ENCODE results near the gene NOD2. TPM values are rescaled to one million over a fixed set of nuclear protein-coding genes. Genes with fewer than 3 reads are reported as not detected.

NOD2 gene
- total RNA-seq, 1 experiment from 2014 or later: 0.17 TPM

GRCh38 chr16:50762241-50762640, 68.8 kb downstream of the NOD2 start:
- H3K4ac ChIP-seq (ENCODE audit: low read depth, low read length): no peak overlapping the region
- no peak overlapping the region for H2BK20ac ChIP-seq (ENCODE audit: low read depth, low read length, poor library complexity, severe bottlenecking)
- no peaks in the 10 kb centered on the region for H3K4me1 ChIP-seq (ENCODE audit: insufficient read depth, low read length)
- Mint-ChIP-seq H3K27me3 (ENCODE audit: low read depth) (no peaks in the 10 kb centered on the region), H3K4me1 (peaks cover 0 to 3% of the 10 kb centered on the region in 2 experiments), H3K36me3 (ENCODE audit: insufficient read depth in 1 of 3, low read depth in 3 of 3) (peaks cover 14 to 17% (median 16%) of the 10 kb centered on the region in 3 experiments), H3K9me3 (peaks cover 0 to 12% of the 10 kb centered on the region in 2 experiments; a peak in 3 of 5 replicates), H3K27ac (no peak overlapping the region), H3K4me3 (no peak overlapping the region)
- TF ChIP-seq CTCF (conservative IDR thresholded peaks at IDR 0.05): no peak
- H3K79me2 ChIP-seq (ENCODE audit: insufficient read depth, low read length): no peaks in the 10 kb centered on the region
- no peak overlapping the region for H3K27ac ChIP-seq (ENCODE audit: insufficient read length, low read depth, low read length)
- no peaks in the 10 kb centered on the region for H3K23me2 ChIP-seq (ENCODE audit: insufficient read length, low read depth, low read length, poor library complexity, severe bottlenecking)
- no peak overlapping the region for H2BK120ac ChIP-seq (ENCODE audit: low read depth, low read length, poor library complexity, severe bottlenecking)
- no peak overlapping the region for H3T11ph ChIP-seq (ENCODE audit: low read length)
- WGBS (ENCODE audit: extremely low coverage, insufficient read length, low lambda C conversion rate): no CpG with 5 or more reads among the region's 3 CpGs
- H2BK15ac ChIP-seq (ENCODE audit: low read depth, low read length): no peak overlapping the region
- no peak overlapping the region for H2AK5ac ChIP-seq (ENCODE audit: insufficient read length, low read length)
- H2AFZ ChIP-seq (ENCODE audit: low read length): no peak overlapping the region
- no peak overlapping the region for H3K14ac ChIP-seq (ENCODE audit: insufficient read depth, low read length)
- no peak overlapping the region for H4K8ac ChIP-seq (replicated peaks; ENCODE audit: insufficient read length, low read depth, low read length)
- no peak overlapping the region for H3K56ac ChIP-seq (ENCODE audit: insufficient read length, low read depth, low read length)
- no peak overlapping the region for H3K23ac ChIP-seq (ENCODE audit: insufficient read length, low read depth, low read length)
- H3K4me2 ChIP-seq (ENCODE audit: insufficient read depth, insufficient read length, low read length): no peak overlapping the region
- no peak overlapping the region for H2BK12ac ChIP-seq (ENCODE audit: insufficient read length, low read depth, low read length)
- no peak overlapping the region for H3K9ac ChIP-seq (ENCODE audit: extremely low read depth, insufficient read length, low read length)
- H4K91ac ChIP-seq (ENCODE audit: insufficient read length, low read depth, low read length): no peak overlapping the region
- no peak overlapping the region for H4K5ac ChIP-seq (ENCODE audit: insufficient read length, low read depth, low read length)
- no peaks in the 10 kb centered on the region for H3K27me3 ChIP-seq (ENCODE audit: insufficient read depth, low read length)
- H3K18ac ChIP-seq (ENCODE audit: insufficient read length, low read depth, low read length): no peak overlapping the region
- DNase-seq: no peak
- H3K9me3 ChIP-seq (ENCODE audit: control insufficient read depth, low read depth, low read length): no peaks in the 10 kb centered on the region
- H3K79me1 ChIP-seq (ENCODE audit: insufficient read depth, low read depth, low read length, poor library complexity, severe bottlenecking): no peaks in the 10 kb centered on the region
- H2BK5ac ChIP-seq (ENCODE audit: insufficient read length, low read length): no peak overlapping the region
- no peaks in the 10 kb centered on the region for H4K20me1 ChIP-seq (ENCODE audit: control insufficient read depth, insufficient read depth, insufficient read length)

Data from H9 (cell line).